Erythroblast (primary cell): ENCODE results near the gene ZNF653.

Experiments used
- GATA1 ChIP-seq: IDR thresholded peaks from 2 replicates; pipeline ENCODE4 v1.6.1; 2011; ENCODE audit warnings: low read depth, mild to moderate bottlenecking, control low read depth, low read length, moderate library complexity
- POLR2A ChIP-seq: IDR thresholded peaks from 2 replicates; pipeline ENCODE4 v1.6.1; 2011; ENCODE audit warnings: mild to moderate bottlenecking, low read length

DNA sequence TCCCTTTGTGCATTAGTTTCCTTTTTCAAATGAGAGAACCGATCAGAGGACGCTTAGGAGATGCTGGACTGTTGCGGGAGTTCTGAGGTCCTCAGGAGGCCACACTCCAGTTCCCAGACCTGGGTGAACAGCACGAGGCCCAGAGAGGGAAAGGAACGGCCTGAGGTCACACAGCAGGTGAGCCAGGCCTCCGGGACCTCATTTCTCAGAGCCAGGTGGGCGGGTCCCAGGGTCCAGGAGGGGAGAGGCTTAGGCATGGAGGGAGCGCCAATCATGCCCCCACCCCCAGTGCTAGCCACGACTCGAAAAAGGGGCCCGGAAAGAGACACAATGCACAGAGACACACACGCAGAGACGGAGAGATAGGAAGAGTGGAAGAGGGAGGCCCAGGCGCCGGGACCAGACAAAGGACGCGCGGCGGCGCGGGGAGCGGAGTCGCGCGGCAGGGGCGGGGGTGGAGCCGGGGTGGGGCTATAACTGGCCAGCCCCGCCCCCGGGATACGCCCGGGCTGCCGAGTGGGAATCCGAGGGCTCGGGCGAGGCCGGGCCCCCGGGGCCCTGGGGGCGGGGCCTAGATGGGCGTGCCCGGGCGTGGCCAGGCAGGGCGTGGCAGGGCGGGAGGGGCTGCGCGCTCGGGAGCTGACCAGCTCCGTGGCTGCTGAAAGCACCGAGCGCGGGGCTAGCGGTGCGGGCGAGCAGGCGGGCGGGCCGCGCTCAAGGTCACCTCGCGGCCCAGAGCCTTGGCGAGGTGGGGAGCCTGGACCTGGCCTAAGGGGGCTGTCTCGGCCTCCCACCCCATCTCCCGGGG lies 26.3 kb downstream of the ZNF653 start:
- no peak for TF ChIP-seq POLR2A
- TF ChIP-seq GATA1 = no peak
